HepG2 (cell line): ENCODE results near the gene SFRP4. TPM values are rescaled to one million over a fixed set of nuclear protein-coding genes. Genes with fewer than 3 reads are reported as not detected.

Experiments used
- BHLHE40 ChIP-seq: IDR thresholded peaks from 2 replicates; pipeline ENCODE4 v1.6.1; 2011; ENCODE audit warnings: low read length, improper control_type of control experiment
- ELF1 ChIP-seq: sonication (generic); formaldehyde crosslinking; IDR thresholded peaks from 2 replicates; pipeline ENCODE4 v1.4.0; 2020; ENCODE audit warnings: missing genetic modification reagents
- FOXP4 ChIP-seq: sonication (generic); formaldehyde crosslinking; IDR thresholded peaks from 2 replicates; pipeline ENCODE4 v1.4.0; 2020; ENCODE audit warnings: missing genetic modification reagents
- HIC2 ChIP-seq: sonication (generic); formaldehyde crosslinking; IDR thresholded peaks from 2 replicates; pipeline ENCODE4 v1.9.0; 2022; ENCODE audit warnings: low read depth, missing genetic modification reagents
- HNRNPL ChIP-seq: fragments of 200-400 bp; formaldehyde crosslinking; IDR thresholded peaks from 2 replicates; pipeline ENCODE4 v1.6.1; 2017; ENCODE audit warnings: mild to moderate bottlenecking, low read depth, low read length
- IRF2 ChIP-seq: IDR thresholded peaks from 2 replicates; pipeline ENCODE4 v1.6.1; 2018; ENCODE audit warnings: missing genetic modification reagents, missing compliant biosample characterization
- KDM1A ChIP-seq: IDR thresholded peaks from 2 replicates; pipeline ENCODE4 v1.6.1; 2016; ENCODE audit warnings: missing compliant biosample characterization
- KDM2A ChIP-seq: sonication (generic); formaldehyde crosslinking; IDR thresholded peaks from 2 replicates; pipeline ENCODE4 v1.4.0; 2020; ENCODE audit warnings: low read depth, missing genetic modification reagents, borderline replicate concordance
- MTF1 ChIP-seq: sonication (generic); formaldehyde crosslinking; IDR thresholded peaks from 2 replicates; pipeline ENCODE4 v1.5.0; 2020; ENCODE audit warnings: missing genetic modification reagents
- NCOA2 ChIP-seq: sonication (generic); formaldehyde crosslinking; IDR thresholded peaks from 2 replicates; pipeline ENCODE4 v1.8.0; 2022; ENCODE audit warnings: inconsistent platforms
- NFE2L1 ChIP-seq: sonication (generic); formaldehyde crosslinking; IDR thresholded peaks from 2 replicates; pipeline ENCODE4 v1.4.0; 2020; ENCODE audit warnings: missing genetic modification reagents, mild to moderate bottlenecking, borderline replicate concordance
- POLR2G ChIP-seq: fragments of 200-400 bp; formaldehyde crosslinking; IDR thresholded peaks from 2 replicates; pipeline ENCODE4 v1.6.1; 2018; ENCODE audit warnings: mild to moderate bottlenecking, low read depth, low read length, moderate library complexity
- RARA ChIP-seq: IDR thresholded peaks from 2 replicates; pipeline ENCODE4 v1.6.1; 2016; ENCODE audit warnings: missing genetic modification reagents, missing compliant biosample characterization
- REPIN1 ChIP-seq: sonication (generic); formaldehyde crosslinking; IDR thresholded peaks from 2 replicates; pipeline ENCODE4 v1.8.0; 2022; ENCODE audit warnings: missing genetic modification reagents, low read depth, mild to moderate bottlenecking, borderline replicate concordance
- SRSF1 ChIP-seq: fragments of 200-400 bp; formaldehyde crosslinking; optimal IDR thresholded peaks from 2 replicates; pipeline ENCODE3; 2017; ENCODE audit warnings: mild to moderate bottlenecking, low read depth, low read length, moderate library complexity
- ZFP36 ChIP-seq: fragments of 150-350 bp; IDR thresholded peaks from 2 replicates; pipeline ENCODE4 v1.6.1; 2018; ENCODE audit warnings: borderline replicate concordance, low read length, low read depth; ENCODE audit not compliant: partially characterized antibody
- ZNF44 ChIP-seq: sonication (generic); formaldehyde crosslinking; IDR thresholded peaks from 2 replicates; pipeline ENCODE4 v1.5.1; 2020; ENCODE audit warnings: mild to moderate bottlenecking, missing genetic modification reagents
- polyA plus RNA-seq, 8 experiments: library from polyadenylated mRNA; depleted of rRNA in 3 of 8; stranded (reverse) in 7 of 8; unstranded in 1 of 8; fragments of >200 nt; fragmentation: Illumina TruSeq in 4 of 8; extraction: Trizol in 4 of 8; gene quantifications; 2 replicates each; pipeline versions ENCODE4 v1.2.1 to v1.2.3, GENCODE V29; 2011 to 2016; ENCODE audit warnings: low read depth in 4 of 8, missing spikeins in 1 of 8, mixed read lengths in 1 of 8; ENCODE audit not compliant: insufficient read depth in 1 of 8
- total RNA-seq, 5 experiments: library from RNA; depleted of rRNA; stranded (reverse); fragments of >200 nt; fragmentation: Illumina TruSeq; extraction: Trizol; gene quantifications; 2 replicates each; pipeline ENCODE4 v1.2.3, GENCODE V29; 2016; ENCODE audit warnings: low read depth in 1 of 5
- TF ChIP-seq, protein P1 (sequence below): sonication (generic); formaldehyde crosslinking; IDR thresholded peaks from 2 replicates; pipeline ENCODE4 v1.8.1; 2022; ENCODE audit warnings: low read depth, mild to moderate bottlenecking, missing genetic modification reagents
- TF ChIP-seq, protein P2 (sequence below): sonication (generic); formaldehyde crosslinking; IDR thresholded peaks from 2 replicates; pipeline ENCODE4 v1.8.1; 2023; ENCODE audit warnings: mild to moderate bottlenecking, missing genetic modification reagents

SFRP4 gene
- total and polyA plus RNA-seq, 2 of the 13 experiments (the other 11 are each of a cell fraction or from before 2014, with no cell fraction given) = 0.96 to 1.8 TPM

GRCh38 chr7:37920305-37920848 lies 3.8 kb upstream of the SFRP4 start, which contains the start of gene EPDR1 (continued):
- TF ChIP-seq IRF2 = peak; percentile 52; the same call in 1 of the 2 replicates
- TF ChIP-seq, protein P1, sequence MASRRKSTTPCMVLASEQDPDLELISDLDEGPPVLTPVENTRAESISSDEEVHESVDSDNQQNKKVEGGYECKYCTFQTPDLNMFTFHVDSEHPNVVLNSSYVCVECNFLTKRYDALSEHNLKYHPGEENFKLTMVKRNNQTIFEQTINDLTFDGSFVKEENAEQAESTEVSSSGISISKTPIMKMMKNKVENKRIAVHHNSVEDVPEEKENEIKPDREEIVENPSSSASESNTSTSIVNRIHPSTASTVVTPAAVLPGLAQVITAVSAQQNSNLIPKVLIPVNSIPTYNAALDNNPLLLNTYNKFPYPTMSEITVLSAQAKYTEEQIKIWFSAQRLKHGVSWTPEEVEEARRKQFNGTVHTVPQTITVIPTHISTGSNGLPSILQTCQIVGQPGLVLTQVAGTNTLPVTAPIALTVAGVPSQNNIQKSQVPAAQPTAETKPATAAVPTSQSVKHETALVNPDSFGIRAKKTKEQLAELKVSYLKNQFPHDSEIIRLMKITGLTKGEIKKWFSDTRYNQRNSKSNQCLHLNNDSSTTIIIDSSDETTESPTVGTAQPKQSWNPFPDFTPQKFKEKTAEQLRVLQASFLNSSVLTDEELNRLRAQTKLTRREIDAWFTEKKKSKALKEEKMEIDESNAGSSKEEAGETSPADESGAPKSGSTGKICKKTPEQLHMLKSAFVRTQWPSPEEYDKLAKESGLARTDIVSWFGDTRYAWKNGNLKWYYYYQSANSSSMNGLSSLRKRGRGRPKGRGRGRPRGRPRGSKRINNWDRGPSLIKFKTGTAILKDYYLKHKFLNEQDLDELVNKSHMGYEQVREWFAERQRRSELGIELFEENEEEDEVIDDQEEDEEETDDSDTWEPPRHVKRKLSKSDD (CRISPR knock-in tag) = no peak
- no peak for TF ChIP-seq SRSF1
- 0 out of 2 replicates have a peak, but pooled peaks have one; percentile 14 for TF ChIP-seq NCOA2 (CRISPR knock-in tag)
- peak; percentile 62 for TF ChIP-seq ELF1 (CRISPR knock-in tag)
- TF ChIP-seq NFE2L1 (CRISPR knock-in tag) = 0 out of 2 replicates have a peak, but pooled peaks have one; percentile 4
- no peak for TF ChIP-seq MTF1 (CRISPR knock-in tag)
- no peak for TF ChIP-seq ZFP36
- 0 out of 2 replicates have a peak, but pooled peaks have one; percentile 37 for TF ChIP-seq KDM1A (CRISPR knock-in tag)
- TF ChIP-seq BHLHE40 = no peak
- TF ChIP-seq HNRNPL = peak; percentile 95
- peak; percentile 11; the same call in 1 of the 2 replicates for TF ChIP-seq RARA
- peak; percentile 91 for TF ChIP-seq HIC2 (CRISPR knock-in tag)
- TF ChIP-seq FOXP4 (CRISPR knock-in tag) = peak; percentile 7; the same call in 1 of the 2 replicates
- TF ChIP-seq POLR2G = peak; percentile 69; the same call in 1 of the 2 replicates
- 0 out of 2 replicates have a peak, but pooled peaks have one; percentile 4 for TF ChIP-seq REPIN1 (CRISPR knock-in tag)
- TF ChIP-seq, protein P2, sequence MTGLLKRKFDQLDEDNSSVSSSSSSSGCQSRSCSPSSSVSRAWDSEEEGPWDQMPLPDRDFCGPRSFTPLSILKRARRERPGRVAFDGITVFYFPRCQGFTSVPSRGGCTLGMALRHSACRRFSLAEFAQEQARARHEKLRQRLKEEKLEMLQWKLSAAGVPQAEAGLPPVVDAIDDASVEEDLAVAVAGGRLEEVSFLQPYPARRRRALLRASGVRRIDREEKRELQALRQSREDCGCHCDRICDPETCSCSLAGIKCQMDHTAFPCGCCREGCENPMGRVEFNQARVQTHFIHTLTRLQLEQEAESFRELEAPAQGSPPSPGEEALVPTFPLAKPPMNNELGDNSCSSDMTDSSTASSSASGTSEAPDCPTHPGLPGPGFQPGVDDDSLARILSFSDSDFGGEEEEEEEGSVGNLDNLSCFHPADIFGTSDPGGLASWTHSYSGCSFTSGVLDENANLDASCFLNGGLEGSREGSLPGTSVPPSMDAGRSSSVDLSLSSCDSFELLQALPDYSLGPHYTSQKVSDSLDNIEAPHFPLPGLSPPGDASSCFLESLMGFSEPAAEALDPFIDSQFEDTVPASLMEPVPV = 0 out of 2 replicates have a peak, but pooled peaks have one; percentile 40
- no peak for TF ChIP-seq KDM2A (CRISPR knock-in tag)
- TF ChIP-seq ZNF44 (CRISPR knock-in tag) = no peak
